ENCODE measurements around the gene NKPD1.

NKPD1 gene

GRCh38 chr19:45146251-45146650 lies 14.5 kb downstream of the NKPD1 start:
- no peaks in the 10 kb centered on the region for H3K27me3 Mint-ChIP-seq
- no peak overlapping the region for H3K4me3 Mint-ChIP-seq
- peaks cover 8 to 11% of the 10 kb centered on the region in 2 donors for H3K4me1 Mint-ChIP-seq (ENCODE audit: low read depth in 2 of 2)
- ATAC-seq (replicated peaks): no peak
- H3K9me3 Mint-ChIP-seq: no peaks in the 10 kb centered on the region
- no peak for DNase-seq
- peaks cover 7% of the 10 kb centered on the region for H3K36me3 Mint-ChIP-seq (ENCODE audit: insufficient read depth)
- no peak overlapping the region for H3K27ac Mint-ChIP-seq

- no peaks in the 10 kb centered on the region for H3K9me3 Mint-ChIP-seq
- no peak for ATAC-seq (replicated peaks)
- peaks cover 8 to 11% of the 10 kb centered on the region in 2 donors for H3K4me1 Mint-ChIP-seq (ENCODE audit: low read depth in 2 of 2)
- peaks cover 7% of the 10 kb centered on the region for H3K36me3 Mint-ChIP-seq (ENCODE audit: insufficient read depth)
- H3K4me3 Mint-ChIP-seq: no peak overlapping the region
- DNase-seq: no peak
- H3K27me3 Mint-ChIP-seq: no peaks in the 10 kb centered on the region
- no peak overlapping the region for H3K27ac Mint-ChIP-seq
These were observed 15.3 kb downstream of the NKPD1 start for GRCh38 chr19:45145270-45146189.

GRCh38 chr19:45144431-45145269 lies 16.1 kb downstream of the NKPD1 start:
- Mint-ChIP-seq H3K27ac (no peak overlapping the region), H3K4me3 (no peak overlapping the region)

GRCh38 chr19:45142726-45143110 lies 18.1 kb downstream of the NKPD1 start:
- H3K9me3 Mint-ChIP-seq: no peaks in the 10 kb centered on the region
- no peaks in the 10 kb centered on the region for H3K27me3 Mint-ChIP-seq
- H3K4me3 Mint-ChIP-seq: no peak overlapping the region
- peak overlapping the region in 1 of 2 donors; percentile 86 for H3K27ac Mint-ChIP-seq
- DNase-seq (no peak), ATAC-seq (replicated peaks) (no peak)
- peaks cover 6 to 10% of the 10 kb centered on the region in 2 donors for H3K4me1 Mint-ChIP-seq (ENCODE audit: low read depth in 2 of 2)
- peaks cover 10% of the 10 kb centered on the region for H3K36me3 Mint-ChIP-seq (ENCODE audit: insufficient read depth)

More at GRCh38 chr19:45144431-45145269, 16.1 kb downstream of the NKPD1 start:
- no peaks in the 10 kb centered on the region for H3K27me3 Mint-ChIP-seq
- peaks cover 10% of the 10 kb centered on the region for H3K36me3 Mint-ChIP-seq (ENCODE audit: insufficient read depth)
- H3K9me3 Mint-ChIP-seq: no peaks in the 10 kb centered on the region
- DNase-seq (no peak), ATAC-seq (replicated peaks) (no peak)
- H3K4me1 Mint-ChIP-seq (ENCODE audit: low read depth in 2 of 2): peaks cover 8 to 11% of the 10 kb centered on the region in 2 donors

- ATAC-seq (replicated peaks): no peak
- H3K27me3 Mint-ChIP-seq: no peaks in the 10 kb centered on the region
- no peak for DNase-seq
- no peaks in the 10 kb centered on the region for H3K9me3 Mint-ChIP-seq
- H3K4me1 Mint-ChIP-seq (ENCODE audit: low read depth in 2 of 2): peaks cover 8 to 10% of the 10 kb centered on the region in 2 donors
- peak overlapping the region in 1 of 2 donors; percentile 86 for H3K27ac Mint-ChIP-seq
- H3K36me3 Mint-ChIP-seq (ENCODE audit: insufficient read depth): peaks cover 13% of the 10 kb centered on the region
- no peak overlapping the region for H3K4me3 Mint-ChIP-seq
These were observed 18.6 kb downstream of the NKPD1 start for GRCh38 chr19:45142016-45142725.

- peaks cover 10 to 11% of the 10 kb centered on the region in 2 donors for H3K4me1 Mint-ChIP-seq (ENCODE audit: low read depth in 2 of 2)
These were observed 19.4 kb downstream of the NKPD1 start for GRCh38 chr19:45141203-45141900.

GRCh38 chr19:45140533-45140932 lies 20.2 kb downstream of the NKPD1 start:
- Mint-ChIP-seq H3K36me3 (ENCODE audit: insufficient read depth) (peaks cover 13% of the 10 kb centered on the region), H3K27ac (no peak overlapping the region), H3K4me3 (no peak overlapping the region), H3K4me1 (ENCODE audit: low read depth in 2 of 2) (peaks cover 10 to 11% of the 10 kb centered on the region in 2 donors), H3K9me3 (no peaks in the 10 kb centered on the region), H3K27me3 (no peaks in the 10 kb centered on the region)
- ATAC-seq (replicated peaks) (no peak), DNase-seq (no peak)

More at GRCh38 chr19:45141203-45141900, 19.4 kb downstream of the NKPD1 start:
- Mint-ChIP-seq H3K27ac (no peak overlapping the region), H3K4me3 (no peak overlapping the region), H3K36me3 (ENCODE audit: insufficient read depth) (peaks cover 13% of the 10 kb centered on the region), H3K27me3 (no peaks in the 10 kb centered on the region), H3K9me3 (no peaks in the 10 kb centered on the region)
- no peak for DNase-seq
- no peak for ATAC-seq (replicated peaks)

- H3K27ac Mint-ChIP-seq: no peak overlapping the region
- H3K36me3 Mint-ChIP-seq (ENCODE audit: insufficient read depth): peaks cover 13% of the 10 kb centered on the region
- H3K4me3 Mint-ChIP-seq: no peak overlapping the region
- H3K27me3 Mint-ChIP-seq: no peaks in the 10 kb centered on the region
- no peak for ATAC-seq (replicated peaks)
- DNase-seq: no peak
- no peaks in the 10 kb centered on the region for H3K9me3 Mint-ChIP-seq
- peaks cover 10 to 11% of the 10 kb centered on the region in 2 donors for H3K4me1 Mint-ChIP-seq (ENCODE audit: low read depth in 2 of 2)
These were observed 20.7 kb downstream of the NKPD1 start for GRCh38 chr19:45140144-45140503.

- Mint-ChIP-seq H3K27me3 (no peaks in the 10 kb centered on the region), H3K4me1 (ENCODE audit: low read depth in 2 of 2) (peaks cover 10 to 11% of the 10 kb centered on the region in 2 donors), H3K27ac (no peak overlapping the region), H3K36me3 (ENCODE audit: insufficient read depth) (peaks cover 13% of the 10 kb centered on the region), H3K9me3 (no peaks in the 10 kb centered on the region), H3K4me3 (no peak overlapping the region)
- DNase-seq: no peak
- ATAC-seq (replicated peaks): no peak
These were observed 21.3 kb downstream of the NKPD1 start for GRCh38 chr19:45139286-45140143.

- ATAC-seq (replicated peaks) (no peak), DNase-seq (no peak)
- Mint-ChIP-seq H3K4me3 (no peak overlapping the region), H3K36me3 (ENCODE audit: insufficient read depth) (peaks cover 9% of the 10 kb centered on the region), H3K27me3 (no peaks in the 10 kb centered on the region), H3K27ac (no peak overlapping the region), H3K4me1 (ENCODE audit: low read depth in 2 of 2) (peaks cover 10 to 14% of the 10 kb centered on the region in 2 donors), H3K9me3 (no peaks in the 10 kb centered on the region)
These were observed 22.5 kb downstream of the NKPD1 start for GRCh38 chr19:45138303-45138751.

GRCh38 chr19:45137179-45137761 lies 23.5 kb downstream of the NKPD1 start:
- H3K9me3 Mint-ChIP-seq: no peaks in the 10 kb centered on the region
- ATAC-seq (replicated peaks) (no peak), DNase-seq (no peak)
- H3K27me3 Mint-ChIP-seq: no peaks in the 10 kb centered on the region
- peak overlapping the region in 1 of 2 donors; percentile 24 for H3K27ac Mint-ChIP-seq
- peaks cover 5 to 12% of the 10 kb centered on the region in 2 donors for H3K4me1 Mint-ChIP-seq (ENCODE audit: low read depth in 2 of 2)
- H3K36me3 Mint-ChIP-seq (ENCODE audit: insufficient read depth): peaks cover 9% of the 10 kb centered on the region
- H3K4me3 Mint-ChIP-seq: no peak overlapping the region

Data from effector memory CD8-positive, alpha-beta T cell (primary cell).